ENCODE data around the gene VMAC. TPM values are rescaled to one million over a fixed set of nuclear protein-coding genes. Genes with fewer than 3 reads are reported as not detected.

The VMAC gene
- total and polyA plus RNA-seq, 2 donors (not counting 1 experiment from before 2014, with no cell fraction given) = 27.1 to 27.2 TPM

GRCh38 chr19:5956323-5956722 is 51.7 kb downstream of the VMAC start:
- CTCF ChIA-PET = interaction anchor here (1.3 to 4.3 kb wide), 2 partner anchors 12 to 15 kb away, joined by 3 to 22 read pairs; no protein-coding TSS in a partner anchor
- WGBS (ENCODE audit: insufficient coverage) = 80% methylated on average over 1 of the region's 3 CpGs
- H3K9ac ChIP-seq (ENCODE audit: low read length) = no peak overlapping the region

DNA sequence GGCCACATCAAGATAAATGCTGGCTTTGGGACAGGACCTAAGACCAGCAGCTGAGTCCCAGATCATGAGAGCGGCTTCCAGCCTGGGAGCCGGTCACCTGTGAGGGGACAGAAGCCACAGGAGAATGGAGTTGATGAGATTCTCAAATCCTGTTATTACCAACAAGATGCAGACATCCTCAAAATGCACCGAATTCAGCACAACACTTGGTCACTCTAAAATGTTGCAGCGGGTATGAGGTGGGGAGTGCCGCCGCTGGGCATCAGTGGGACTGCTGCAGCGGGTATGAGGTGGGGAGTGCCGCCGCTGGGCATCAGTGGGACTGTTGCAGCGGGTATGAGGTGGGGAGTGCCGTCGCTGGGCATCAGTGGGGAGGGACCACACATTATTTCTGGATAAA is 52.1 kb downstream of the VMAC start:
- peaks cover 24 to 30% of the 10 kb centered on the region in 2 donors for H3K4me1 ChIP-seq (ENCODE audit: control insufficient read depth in 2 of 2, insufficient read depth in 2 of 2, low read length in 2 of 2)
- H3K9me3 ChIP-seq (ENCODE audit: control extremely low read depth in 1 of 3, control insufficient read depth in 2 of 3, insufficient read depth in 1 of 3, low read length in 2 of 3) = no peaks in the 10 kb centered on the region
- DNase-seq (no peak), ATAC-seq (ENCODE audit: low read depth) (no peak)
- no peak overlapping the region for H2AFZ ChIP-seq (ENCODE audit: insufficient read depth, low read depth, low read length, poor library complexity, severe bottlenecking)
- intact Hi-C loops (cut with micrococcal nuclease) = no loop called here
- no peak overlapping the region for H3K9ac ChIP-seq (ENCODE audit: low read length)
- TF ChIP-seq CTCF (IDR thresholded peaks at IDR 0.05) (no peak), EZH2 (IDR thresholded peaks at IDR 0.05; ENCODE audit: borderline replicate concordance, insufficient read depth, low read depth, low read length, poor library complexity, severe bottlenecking) (no peak)
- H3K27me3 ChIP-seq (replicated peaks in 1 of 4; ENCODE audit: control extremely low read depth in 1 of 4, control insufficient read depth in 3 of 4, insufficient read depth in 4 of 4, low read length in 3 of 4) = no peaks in the 10 kb centered on the region
- WGBS (ENCODE audit: insufficient coverage) = 100% methylated on average over 2 of the region's 12 CpGs
- Mint-ChIP-seq H3K9me3 (ENCODE audit: insufficient read depth) (no peaks in the 10 kb centered on the region), H3K27me3 (no peaks in the 10 kb centered on the region), H3K27ac (no peak overlapping the region), H3K4me1 (peaks cover 78% of the 10 kb centered on the region), H3K4me3 (no peak overlapping the region)
- no peak overlapping the region for H3K4me3 ChIP-seq (ENCODE audit: control extremely low read depth in 1 of 5, extremely low read depth in 1 of 5, insufficient read depth in 1 of 5, low read depth in 2 of 5, low read length in 4 of 5)
- no peak overlapping the region for H3K4me2 ChIP-seq (replicated peaks; ENCODE audit: low read depth, low read length, poor library complexity, severe bottlenecking)
- peaks cover 96% of the 10 kb centered on the region for H4K20me1 ChIP-seq (ENCODE audit: control insufficient read depth, insufficient read depth, low read length, poor library complexity, severe bottlenecking)
- peaks cover 99% of the 10 kb centered on the region for H3K79me2 ChIP-seq (ENCODE audit: control insufficient read depth, insufficient read depth, low read length)
- H3K36me3 ChIP-seq (replicated peaks in 1 of 2; ENCODE audit: control extremely low read depth in 1 of 2, control insufficient read depth in 1 of 2, extremely low read depth in 1 of 2, insufficient read depth in 2 of 2, low read length in 1 of 2) = peaks cover 0 to 9% of the 10 kb centered on the region in 2 experiments
- POLR2A ChIA-PET = no interaction called here
- CTCF ChIA-PET = interaction anchor here (1.3 to 4.3 kb wide), 2 partner anchors 12 to 15 kb away, joined by 3 to 22 read pairs; no protein-coding TSS in a partner anchor
- H3K27ac ChIP-seq (ENCODE audit: low read length in 2 of 2) = no peak overlapping the region

More at GRCh38 chr19:5956323-5956722, 51.7 kb downstream of the VMAC start:
- H3K4me3 Mint-ChIP-seq = no peak overlapping the region
- H3K4me1 ChIP-seq (ENCODE audit: control insufficient read depth in 2 of 2, insufficient read depth in 2 of 2, low read length in 2 of 2) = peaks cover 28 to 31% of the 10 kb centered on the region in 2 donors
- H3K27ac ChIP-seq (ENCODE audit: low read length in 2 of 2) = no peak overlapping the region
- H4K20me1 ChIP-seq (ENCODE audit: control insufficient read depth, insufficient read depth, low read length, poor library complexity, severe bottlenecking) = peaks cover 98% of the 10 kb centered on the region
- peaks cover 99% of the 10 kb centered on the region for H3K79me2 ChIP-seq (ENCODE audit: control insufficient read depth, insufficient read depth, low read length)
- ATAC-seq (ENCODE audit: low read depth) (no peak), DNase-seq (no peak)
- TF ChIP-seq CTCF (IDR thresholded peaks at IDR 0.05) (no peak), EZH2 (IDR thresholded peaks at IDR 0.05; ENCODE audit: borderline replicate concordance, insufficient read depth, low read depth, low read length, poor library complexity, severe bottlenecking) (no peak)
- no peaks in the 10 kb centered on the region for H3K9me3 Mint-ChIP-seq (ENCODE audit: insufficient read depth)
- no peaks in the 10 kb centered on the region for H3K9me3 ChIP-seq (ENCODE audit: control extremely low read depth in 1 of 3, control insufficient read depth in 2 of 3, insufficient read depth in 1 of 3, low read length in 2 of 3)
- H3K27me3 Mint-ChIP-seq = no peaks in the 10 kb centered on the region
- no peak overlapping the region for H2AFZ ChIP-seq (ENCODE audit: insufficient read depth, low read depth, low read length, poor library complexity, severe bottlenecking)
- no peak overlapping the region for H3K27ac Mint-ChIP-seq
- intact Hi-C loops (cut with micrococcal nuclease) = no loop called here
- no peaks in the 10 kb centered on the region for H3K27me3 ChIP-seq (replicated peaks in 1 of 4; ENCODE audit: control extremely low read depth in 1 of 4, control insufficient read depth in 3 of 4, insufficient read depth in 4 of 4, low read length in 3 of 4)
- H3K4me3 ChIP-seq (ENCODE audit: control extremely low read depth in 1 of 5, extremely low read depth in 1 of 5, insufficient read depth in 1 of 5, low read depth in 2 of 5, low read length in 4 of 5) = no peak overlapping the region
- H3K4me1 Mint-ChIP-seq = peaks cover 80% of the 10 kb centered on the region
- peaks cover 0 to 9% of the 10 kb centered on the region in 2 experiments for H3K36me3 ChIP-seq (replicated peaks in 1 of 2; ENCODE audit: control extremely low read depth in 1 of 2, control insufficient read depth in 1 of 2, extremely low read depth in 1 of 2, insufficient read depth in 2 of 2, low read length in 1 of 2)
- POLR2A ChIA-PET = no interaction called here
- H3K4me2 ChIP-seq (replicated peaks; ENCODE audit: low read depth, low read length, poor library complexity, severe bottlenecking) = no peak overlapping the region

Data from B cell (primary cell).